PC-3 (cell line): ENCODE data around the gene ENTPD7. TPM values are rescaled to one million over a fixed set of nuclear protein-coding genes. Genes with fewer than 3 reads are reported as not detected.

Experiments used
- ATAC-seq: fragments of 200-7000 bp; cut with Tn5 transposase; 2 replicates; pipeline ENCODE4 v1.9.1; 2020; ENCODE audit warnings: mild to moderate bottlenecking, moderate library complexity
- Bru-seq: library from RNA; stranded (reverse); fragments of 400-500 nt; gene quantifications from one replicate; lab custom pipeline; 2021; lab: Mats Ljungman, UMichigan
- BruChase-seq, 2 experiments: library from RNA; stranded (reverse); fragments of 400-500 nt; gene quantifications; one replicate each; lab custom pipeline; 2021; lab: Mats Ljungman, UMichigan
- BruUV-seq: library from RNA; stranded (reverse); fragments of 400-500 nt; replicated peaks from 2 replicates; lab custom pipeline; 2021; lab: Mats Ljungman, UMichigan
- CTCF ChIA-PET: fragments of 300-600 bp; sonication (Branson Sonifier 250); formaldehyde crosslinking; loops from one replicate; lab custom pipeline; 2022; ENCODE audit warnings: antibody characterized with exemption; lab: Charles Lee
- POLR2A ChIA-PET: fragments of 300-600 bp; sonication (Branson Sonifier 250); formaldehyde crosslinking; loops from one replicate; lab custom pipeline; 2022; ENCODE audit warnings: antibody characterized with exemption; ENCODE audit not compliant: unreplicated experiment; lab: Charles Lee
- DNase-seq: peaks from one replicate; pipeline ENCODE4 v3.0.0-alpha.2; 2015
- H2AFZ ChIP-seq: fragments of 300-600 bp; sonication (generic); 2 replicates; pipeline ENCODE4 v1.6.0; 2016; ENCODE audit warnings: antibody characterized with exemption, low read length
- H3F3A ChIP-seq: fragments of 300-600 bp; sonication (generic); one replicate; pipeline ENCODE4 v1.6.0; 2017; ENCODE audit warnings: antibody characterized with exemption, low read length, control low read depth, mild to moderate bottlenecking; ENCODE audit not compliant: unreplicated experiment
- H3K27ac ChIP-seq: fragments of 300-600 bp; sonication (generic); 2 replicates; pipeline ENCODE4 v1.5.1; 2016; ENCODE audit warnings: mild to moderate bottlenecking, low read length
- H3K27me3 ChIP-seq: fragments of 300-600 bp; sonication (generic); 2 replicates; pipeline ENCODE4 v1.6.1; 2016; ENCODE audit warnings: low read length, mixed read lengths
- H3K36me3 ChIP-seq: fragments of 300-600 bp; sonication (generic); 2 replicates; pipeline ENCODE4 v1.6.1; 2016; ENCODE audit warnings: low read depth, mixed run types, low read length, mixed read lengths
- H3K4me1 ChIP-seq: fragments of 300-600 bp; sonication (generic); 2 replicates; pipeline ENCODE4 v1.5.1; 2016; ENCODE audit warnings: low read length; ENCODE audit not compliant: insufficient read depth
- H3K4me2 ChIP-seq: fragments of 300-600 bp; sonication (generic); 2 replicates; pipeline ENCODE4 v1.6.0; 2016; ENCODE audit warnings: low read length
- H3K4me3 ChIP-seq: fragments of 300-600 bp; sonication (generic); 2 replicates; pipeline ENCODE4 v1.5.1; 2016; ENCODE audit warnings: mild to moderate bottlenecking, low read length, mixed read lengths
- H3K79me2 ChIP-seq: fragments of 300-600 bp; sonication (generic); 2 replicates; pipeline ENCODE4 v1.6.1; 2017; ENCODE audit warnings: low read length, mixed read lengths
- H3K9ac ChIP-seq: fragments of 300-600 bp; sonication (generic); 2 replicates; pipeline ENCODE4 v1.6.0; 2016; ENCODE audit warnings: mild to moderate bottlenecking, low read length
- H3K9me2 ChIP-seq: fragments of 300-600 bp; sonication (generic); replicated peaks from 2 replicates; pipeline ENCODE4 v1.6.1; 2016; ENCODE audit warnings: mixed run types, low read length, mixed read lengths
- H3K9me3 ChIP-seq: fragments of 300-600 bp; sonication (generic); 2 replicates; pipeline ENCODE4 v1.6.1; 2016; ENCODE audit warnings: low read length, mixed read lengths
- H4K20me1 ChIP-seq: fragments of 300-600 bp; sonication (generic); 2 replicates; pipeline ENCODE4 v1.6.1; 2016; ENCODE audit warnings: low read length, mixed read lengths
- EZH2 ChIP-seq: fragments of 300-600 bp; sonication (generic); IDR thresholded peaks from one replicate; pipeline ENCODE4 v1.6.1; 2017; ENCODE audit warnings: antibody characterized with exemption, mild to moderate bottlenecking, low read length; ENCODE audit not compliant: unreplicated experiment
- EZH2phosphoT487 ChIP-seq: fragments of 300-600 bp; sonication (generic); IDR thresholded peaks from 2 replicates; pipeline ENCODE4 v1.6.1; 2018; ENCODE audit warnings: mild to moderate bottlenecking, antibody characterized with exemption, low read length, borderline replicate concordance
- intact Hi-C: fragments of 100-400 bp; cut with micrococcal nuclease; formaldehyde crosslinking; loops from 2 replicates; pipeline ENCODE4 v1.9.0; 2023
- long read RNA-seq: library from polyadenylated mRNA; unstranded; transcript quantifications from one replicate; pipeline ENCODE4 v2.0.0, GENCODE V29; 2021; ENCODE audit not compliant: unreplicated experiment
- total RNA-seq: library from RNA; depleted of rRNA; stranded (reverse); fragments of >200 nt; gene quantifications from 2 replicates; pipeline ENCODE4 v1.2.3, GENCODE V29; 2014; rRNA removed
- TF ChIP-seq, protein P1 (sequence below): fragments of 300-600 bp; sonication (generic); conservative IDR thresholded peaks from 2 replicates; pipeline ENCODE4 v1.5.1; 2017; ENCODE audit warnings: antibody characterized with exemption, low read depth, mild to moderate bottlenecking, low read length

The ENTPD7 gene, protein sequence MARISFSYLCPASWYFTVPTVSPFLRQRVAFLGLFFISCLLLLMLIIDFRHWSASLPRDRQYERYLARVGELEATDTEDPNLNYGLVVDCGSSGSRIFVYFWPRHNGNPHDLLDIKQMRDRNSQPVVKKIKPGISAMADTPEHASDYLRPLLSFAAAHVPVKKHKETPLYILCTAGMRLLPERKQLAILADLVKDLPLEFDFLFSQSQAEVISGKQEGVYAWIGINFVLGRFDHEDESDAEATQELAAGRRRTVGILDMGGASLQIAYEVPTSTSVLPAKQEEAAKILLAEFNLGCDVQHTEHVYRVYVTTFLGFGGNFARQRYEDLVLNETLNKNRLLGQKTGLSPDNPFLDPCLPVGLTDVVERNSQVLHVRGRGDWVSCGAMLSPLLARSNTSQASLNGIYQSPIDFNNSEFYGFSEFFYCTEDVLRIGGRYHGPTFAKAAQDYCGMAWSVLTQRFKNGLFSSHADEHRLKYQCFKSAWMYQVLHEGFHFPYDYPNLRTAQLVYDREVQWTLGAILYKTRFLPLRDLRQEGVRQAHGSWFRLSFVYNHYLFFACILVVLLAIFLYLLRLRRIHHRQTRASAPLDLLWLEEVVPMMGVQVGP
- total RNA-seq (6.8 and 7.8 TPM in 2 replicates), Bru-seq, nascent RNA (percentile 83 among the genes with signal in this experiment), BruChase-seq, experiment 1, labeled RNA remaining after a 6-hour chase (percentile 74 among the genes with signal in this experiment), BruChase-seq, experiment 2, labeled RNA remaining after a 2-hour chase (percentile 72 among the genes with signal in this experiment)
- long read RNA-seq, transcript ENTPD7-201 (13 exons, 3,550 nt): major isoform, 5 of 12 reads
- long read RNA-seq, partial matches to known transcripts: 1 of 12 reads
- long read RNA-seq, other reads (novel, unspliced or antisense): 6 of 12 reads

DNA sequence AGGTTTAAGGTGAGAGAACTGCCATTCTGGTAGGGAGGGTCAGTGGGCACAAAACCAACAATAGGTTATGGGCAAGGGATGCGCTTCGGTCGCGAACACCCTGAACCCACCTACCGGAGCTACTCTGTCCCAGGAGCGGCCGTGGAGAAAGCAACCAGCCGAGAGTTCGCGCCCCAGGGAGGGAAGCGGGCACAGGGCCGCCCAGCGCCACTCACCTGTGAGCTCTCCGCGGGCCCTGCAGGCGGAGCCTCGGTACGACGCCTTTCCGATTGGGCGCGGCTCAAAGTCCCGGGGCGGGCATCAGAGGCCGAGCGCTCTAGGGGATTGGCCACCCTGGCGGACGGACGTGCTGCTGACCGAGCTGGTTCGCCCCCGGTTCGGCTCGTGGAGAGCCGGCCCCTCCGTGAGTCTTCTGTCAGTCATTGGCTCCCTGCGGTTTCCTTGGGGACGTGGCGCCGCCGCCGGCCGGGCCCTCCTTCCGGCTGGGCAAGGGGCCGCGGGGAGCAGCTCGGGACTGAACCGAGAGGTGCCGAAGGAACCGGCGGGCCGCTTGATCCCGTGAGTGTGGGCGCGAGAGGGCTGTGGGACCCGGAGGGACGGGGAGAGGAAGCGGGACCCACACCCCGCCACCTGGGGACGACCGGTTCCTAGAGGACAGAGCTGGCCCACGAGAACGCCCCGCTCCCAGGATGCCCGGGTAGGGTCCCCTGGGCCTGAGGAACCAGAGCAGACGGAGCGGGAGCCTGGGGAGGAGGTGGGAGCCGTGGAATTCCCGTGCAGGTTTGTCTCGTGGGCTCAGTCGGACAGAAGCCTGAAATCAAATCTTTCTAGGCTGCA is at the start of gene ENTPD7:
Gene ENTPD7, plus strand, starts transcription at position 479 of the 837 bp plus-strand sequence. CDS start 448 bp downstream, outside the sequence.
- Histone ChIP-seq H3K4me2 (peak within 1 kb of the TSS; percentile 97), H3K9me3 (no peaks in the 10 kb centered on the region), H2AFZ (peak within 1 kb of the TSS; percentile 90), H3K9me2 (no peaks in the 10 kb centered on the region), H3K4me1 (peaks cover 24% of the 10 kb centered on the region), H3F3A (no peaks in the 10 kb centered on the region), H3K36me3 (no peaks in the 10 kb centered on the region), H4K20me1 (no peaks in the 10 kb centered on the region), H3K79me2 (peaks cover 34% of the 10 kb centered on the region), H3K9ac (peak within 1 kb of the TSS; percentile 87), H3K27ac (no peak within 1 kb of the TSS), H3K27me3 (no peaks in the 10 kb centered on the region), H3K4me3 (peak within 1 kb of the TSS; percentile 91)
- BruUV-seq: no TSS peak
- CTCF ChIA-PET: no interaction called here
- POLR2A ChIA-PET: interaction anchor here (0.5 to 0.7 kb wide), 3 partner anchors 43 to 1358 kb away, joined by 3 to 11 read pairs (median 4); no protein-coding TSS in a partner anchor
- peak; percentile 94 for ATAC-seq
- intact Hi-C loops: loop anchor here (2.0 to 5.0 kb wide), 2 partner anchors 24 to 37 kb away; partner anchors contain the start of gene SLC25A28
- DNase-seq: peak; percentile 91
- no peak for TF ChIP-seq EZH2
- no peak for TF ChIP-seq EZH2phosphoT487
- TF ChIP-seq, protein P1, sequence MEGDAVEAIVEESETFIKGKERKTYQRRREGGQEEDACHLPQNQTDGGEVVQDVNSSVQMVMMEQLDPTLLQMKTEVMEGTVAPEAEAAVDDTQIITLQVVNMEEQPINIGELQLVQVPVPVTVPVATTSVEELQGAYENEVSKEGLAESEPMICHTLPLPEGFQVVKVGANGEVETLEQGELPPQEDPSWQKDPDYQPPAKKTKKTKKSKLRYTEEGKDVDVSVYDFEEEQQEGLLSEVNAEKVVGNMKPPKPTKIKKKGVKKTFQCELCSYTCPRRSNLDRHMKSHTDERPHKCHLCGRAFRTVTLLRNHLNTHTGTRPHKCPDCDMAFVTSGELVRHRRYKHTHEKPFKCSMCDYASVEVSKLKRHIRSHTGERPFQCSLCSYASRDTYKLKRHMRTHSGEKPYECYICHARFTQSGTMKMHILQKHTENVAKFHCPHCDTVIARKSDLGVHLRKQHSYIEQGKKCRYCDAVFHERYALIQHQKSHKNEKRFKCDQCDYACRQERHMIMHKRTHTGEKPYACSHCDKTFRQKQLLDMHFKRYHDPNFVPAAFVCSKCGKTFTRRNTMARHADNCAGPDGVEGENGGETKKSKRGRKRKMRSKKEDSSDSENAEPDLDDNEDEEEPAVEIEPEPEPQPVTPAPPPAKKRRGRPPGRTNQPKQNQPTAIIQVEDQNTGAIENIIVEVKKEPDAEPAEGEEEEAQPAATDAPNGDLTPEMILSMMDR: no peak

DNA sequence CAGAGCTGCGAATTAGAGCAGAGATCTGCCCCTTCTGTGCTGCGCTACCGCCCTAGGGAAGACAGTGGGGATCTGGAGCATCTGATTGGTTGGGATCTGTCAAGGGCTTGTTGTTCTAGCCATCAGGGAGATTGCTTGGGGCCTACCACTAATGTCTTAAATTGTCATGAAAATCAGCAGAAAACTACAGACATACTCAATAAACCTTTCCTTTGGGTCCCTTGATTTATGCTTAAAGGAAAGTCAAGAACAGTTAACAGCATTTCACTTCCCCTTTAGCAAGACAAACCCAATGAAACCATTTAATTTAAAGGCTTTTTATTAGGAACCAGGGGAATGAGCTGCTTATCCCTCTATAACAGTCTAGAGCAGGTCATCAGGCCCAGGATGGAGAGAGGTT is 49.1 kb upstream of the ENTPD7 start:
- Histone ChIP-seq H3K79me2 (no peaks in the 10 kb centered on the region), H3K4me1 (no peaks in the 10 kb centered on the region), H2AFZ (no peak overlapping the region), H3K4me2 (no peak overlapping the region), H3F3A (no peaks in the 10 kb centered on the region), H3K9me2 (no peaks in the 10 kb centered on the region), H3K27ac (no peak overlapping the region), H3K9ac (no peak overlapping the region), H3K4me3 (no peak overlapping the region), H3K36me3 (no peaks in the 10 kb centered on the region; the same call in 1 of the 2 replicates), H3K9me3 (no peaks in the 10 kb centered on the region), H4K20me1 (no peaks in the 10 kb centered on the region), H3K27me3 (no peaks in the 10 kb centered on the region)
- no TSS peak for BruUV-seq
- POLR2A ChIA-PET: no interaction called here
- intact Hi-C loops: no loop called here
- DNase-seq (no peak), ATAC-seq (no peak)
- CTCF ChIA-PET: no interaction called here
- TF ChIP-seq, protein P1: no peak
